ENCODE data around the gene MSMP. TPM values are rescaled to one million over a fixed set of nuclear protein-coding genes. Genes with fewer than 3 reads are reported as not detected.

Gene MSMP
- total RNA-seq, 1 experiment from 2014 or later, result not detected

- CTCF ChIA-PET, result interaction anchor here (0.5 to 1.0 kb wide), 2 partner anchors 35 to 41 kb away, joined by 5 to 7 read pairs; no protein-coding TSS in a partner anchor
- Histone ChIP-seq H3K36me3 (ENCODE audit: insufficient read depth, low read length, poor library complexity, severe bottlenecking) (peaks cover 19% of the 10 kb centered on the region), H3K27me3 (replicated peaks; ENCODE audit: insufficient read depth, low read depth, low read length, poor library complexity) (no peaks in the 10 kb centered on the region), H3K27ac (ENCODE audit: low read depth, low read length, poor library complexity, severe bottlenecking) (peak overlapping the region; percentile 87), H3K9me3 (ENCODE audit: low read depth, low read length, poor library complexity, severe bottlenecking) (no peaks in the 10 kb centered on the region), H3K4me3 (ENCODE audit: low read depth, low read length, poor library complexity, severe bottlenecking) (peak overlapping the region; percentile 90), H3K4me1 (ENCODE audit: insufficient read depth, low read length, poor library complexity, severe bottlenecking) (peaks cover 21% of the 10 kb centered on the region)
- peak; percentile 52 for DNase-seq (ENCODE audit: low spot score)
- TF ChIP-seq CTCF (conservative IDR thresholded peaks at IDR 0.05; ENCODE audit: low read depth, low read length), result no peak
- no peak for TF ChIP-seq EZH2 (IDR thresholded peaks at IDR 0.05; ENCODE audit: borderline replicate concordance, low read depth, low read length, poor library complexity, severe bottlenecking)
- POLR2A ChIA-PET (ENCODE audit: low non-redundant PET), result interaction anchor here (0.7 to 1.1 kb wide), 3 partner anchors 17 to 286 kb away, joined by 3 to 6 read pairs (median 5); partner anchors contain the start of genes GBA2 and RGP1
- intact Hi-C loops (cut with micrococcal nuclease; ENCODE audit: unreplicated experiment), result loop anchor here (5.0 to 10.0 kb wide), 2 partner anchors 74 to 83 kb away; partner anchors contain the start of genes CCDC107, HINT2, RMRP and SPAG8
- TSS peak; percentile 55 for BruUV-seq (replicated peaks)
Observed at GRCh38 chr9:35731415-35732184, 22.5 kb downstream of the MSMP start.

GRCh38 chr9:35730486-35730854 lies 23.6 kb downstream of the MSMP start:
- Histone ChIP-seq H3K27ac (ENCODE audit: low read depth, low read length, poor library complexity, severe bottlenecking) (no peak overlapping the region), H3K27me3 (replicated peaks; ENCODE audit: insufficient read depth, low read depth, low read length, poor library complexity) (no peaks in the 10 kb centered on the region)

GRCh38 chr9:35729700-35730485 lies 24.2 kb downstream of the MSMP start:
- Histone ChIP-seq H3K9me3 (ENCODE audit: low read depth, low read length, poor library complexity, severe bottlenecking) (no peaks in the 10 kb centered on the region), H3K27me3 (replicated peaks; ENCODE audit: insufficient read depth, low read depth, low read length, poor library complexity) (no peaks in the 10 kb centered on the region), H3K4me1 (ENCODE audit: insufficient read depth, low read length, poor library complexity, severe bottlenecking) (peaks cover 21% of the 10 kb centered on the region), H3K4me3 (ENCODE audit: low read depth, low read length, poor library complexity, severe bottlenecking) (no peak overlapping the region), H3K36me3 (ENCODE audit: insufficient read depth, low read length, poor library complexity, severe bottlenecking) (peaks cover 3% of the 10 kb centered on the region), H3K27ac (ENCODE audit: low read depth, low read length, poor library complexity, severe bottlenecking) (no peak overlapping the region)
- TF ChIP-seq EZH2 (IDR thresholded peaks at IDR 0.05; ENCODE audit: borderline replicate concordance, low read depth, low read length, poor library complexity, severe bottlenecking) (no peak), CTCF (conservative IDR thresholded peaks at IDR 0.05; ENCODE audit: low read depth, low read length) (peak; percentile 68)
- peak; percentile 61 for DNase-seq (ENCODE audit: low spot score)
- no TSS peak for BruUV-seq (replicated peaks)
- intact Hi-C loops (cut with micrococcal nuclease; ENCODE audit: unreplicated experiment), result loop anchor here (5.0 to 10.0 kb wide), 2 partner anchors 73 to 85 kb away; partner anchors contain the start of genes CCDC107, HINT2, RMRP and SPAG8
- CTCF ChIA-PET, result interaction anchor here (1.0 kb wide), 1 partner anchor 41 kb away, joined by 4 read pairs; no protein-coding TSS in a partner anchor
- POLR2A ChIA-PET (ENCODE audit: low non-redundant PET), result no interaction called here

More at GRCh38 chr9:35730486-35730854, 23.6 kb downstream of the MSMP start:
- no peak for DNase-seq (ENCODE audit: low spot score)
- intact Hi-C loops (cut with micrococcal nuclease; ENCODE audit: unreplicated experiment), result loop anchor here (5.0 to 10.0 kb wide), 2 partner anchors 73 to 84 kb away; partner anchors contain the start of genes CCDC107, HINT2, RMRP and SPAG8
- CTCF ChIA-PET, result interaction anchor here (1.0 kb wide), 1 partner anchor 42 kb away, joined by 4 read pairs; no protein-coding TSS in a partner anchor
- Histone ChIP-seq H3K4me1 (ENCODE audit: insufficient read depth, low read length, poor library complexity, severe bottlenecking) (peaks cover 21% of the 10 kb centered on the region), H3K9me3 (ENCODE audit: low read depth, low read length, poor library complexity, severe bottlenecking) (no peaks in the 10 kb centered on the region), H3K4me3 (ENCODE audit: low read depth, low read length, poor library complexity, severe bottlenecking) (peak overlapping the region; percentile 90), H3K36me3 (ENCODE audit: insufficient read depth, low read length, poor library complexity, severe bottlenecking) (peaks cover 8% of the 10 kb centered on the region)
- BruUV-seq (replicated peaks), result no TSS peak
- POLR2A ChIA-PET (ENCODE audit: low non-redundant PET), result no interaction called here
- no peak for TF ChIP-seq EZH2 (IDR thresholded peaks at IDR 0.05; ENCODE audit: borderline replicate concordance, low read depth, low read length, poor library complexity, severe bottlenecking)

All from A673 (cell line).